ENCODE results near the gene MTX1. TPM values are rescaled to one million over a fixed set of nuclear protein-coding genes. Genes with fewer than 3 reads are reported as not detected.
A peak's percentile ranks its signal among the peaks of the same experiment; 100 is the strongest.

Gene MTX1
- total RNA-seq, 2 donors from 2014 or later = 20.7 to 28.5 TPM

- H3K4me1 Mint-ChIP-seq = peaks cover 47% of the 10 kb centered on the region
- H3K36me3 Mint-ChIP-seq (ENCODE audit: low read depth) = peaks cover 8% of the 10 kb centered on the region
- DNase-seq = no peak
- no peaks in the 10 kb centered on the region for H3K9me3 ChIP-seq (ENCODE audit: control insufficient read depth, low read length, poor library complexity, severe bottlenecking)
- H3K27ac Mint-ChIP-seq = no peak overlapping the region
- H3K4me3 Mint-ChIP-seq = no peak overlapping the region
- no peak for ATAC-seq
- H3K27me3 Mint-ChIP-seq = no peaks in the 10 kb centered on the region
Measured at GRCh38 chr1:155170101-155170785, 38.3 kb upstream of the MTX1 start.

DNA sequence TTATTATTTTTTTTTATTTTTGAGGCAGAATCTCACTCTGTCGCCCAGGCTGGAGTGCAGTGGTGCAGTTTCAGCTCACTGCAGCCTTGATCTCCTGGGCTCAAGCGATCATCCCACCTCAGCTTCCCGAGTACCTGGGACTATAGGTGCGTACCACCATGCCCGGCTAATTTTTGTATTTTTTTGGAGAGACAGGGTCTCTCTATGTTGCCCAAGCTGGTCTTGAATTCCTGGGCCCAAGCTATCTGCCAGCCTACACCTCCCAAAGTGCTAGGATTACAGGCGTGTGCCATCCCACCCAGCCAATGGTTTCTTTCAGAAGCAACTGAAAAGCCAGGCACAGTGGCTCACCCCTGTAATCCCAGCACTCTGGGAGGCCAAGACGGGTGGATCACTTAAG, 37.7 kb upstream of the MTX1 start:
- Mint-ChIP-seq H3K36me3 (ENCODE audit: low read depth) (peaks cover 8% of the 10 kb centered on the region), H3K27me3 (no peaks in the 10 kb centered on the region), H3K4me3 (no peak overlapping the region), H3K27ac (no peak overlapping the region), H3K4me1 (peaks cover 47% of the 10 kb centered on the region)
- H3K9me3 ChIP-seq (ENCODE audit: control insufficient read depth, low read length, poor library complexity, severe bottlenecking) = no peaks in the 10 kb centered on the region
- ATAC-seq = no peak
- no peak for DNase-seq

GRCh38 chr1:155171836-155172731, 36.4 kb upstream of the MTX1 start:
- ATAC-seq = peak; percentile 31
- Mint-ChIP-seq H3K4me1 (peaks cover 55% of the 10 kb centered on the region), H3K27me3 (no peaks in the 10 kb centered on the region), H3K4me3 (peak overlapping the region; percentile 99), H3K27ac (peak overlapping the region; percentile 98), H3K36me3 (ENCODE audit: low read depth) (peaks cover 8% of the 10 kb centered on the region)
- no peaks in the 10 kb centered on the region for H3K9me3 ChIP-seq (ENCODE audit: control insufficient read depth, low read length, poor library complexity, severe bottlenecking)
- no peak for DNase-seq

GRCh38 chr1:155172732-155173477, 35.6 kb upstream of the MTX1 start, which contains the start of gene KRTCAP2:
KRTCAP2 (minus strand) TSS chr1:155173304; CDS start chr1:155173224, 80 bp downstream.
- Mint-ChIP-seq H3K36me3 (ENCODE audit: low read depth) (peaks cover 8% of the 10 kb centered on the region), H3K4me3 (peak within 1 kb of the TSS; percentile 99), H3K4me1 (peaks cover 48% of the 10 kb centered on the region), H3K27ac (peak within 1 kb of the TSS; percentile 98), H3K27me3 (no peaks in the 10 kb centered on the region)
- DNase-seq = peak; percentile 89 to 93 (median 90)
- peak; percentile 84 for ATAC-seq
- no peaks in the 10 kb centered on the region for H3K9me3 ChIP-seq (ENCODE audit: control insufficient read depth, low read length, poor library complexity, severe bottlenecking)

DNA sequence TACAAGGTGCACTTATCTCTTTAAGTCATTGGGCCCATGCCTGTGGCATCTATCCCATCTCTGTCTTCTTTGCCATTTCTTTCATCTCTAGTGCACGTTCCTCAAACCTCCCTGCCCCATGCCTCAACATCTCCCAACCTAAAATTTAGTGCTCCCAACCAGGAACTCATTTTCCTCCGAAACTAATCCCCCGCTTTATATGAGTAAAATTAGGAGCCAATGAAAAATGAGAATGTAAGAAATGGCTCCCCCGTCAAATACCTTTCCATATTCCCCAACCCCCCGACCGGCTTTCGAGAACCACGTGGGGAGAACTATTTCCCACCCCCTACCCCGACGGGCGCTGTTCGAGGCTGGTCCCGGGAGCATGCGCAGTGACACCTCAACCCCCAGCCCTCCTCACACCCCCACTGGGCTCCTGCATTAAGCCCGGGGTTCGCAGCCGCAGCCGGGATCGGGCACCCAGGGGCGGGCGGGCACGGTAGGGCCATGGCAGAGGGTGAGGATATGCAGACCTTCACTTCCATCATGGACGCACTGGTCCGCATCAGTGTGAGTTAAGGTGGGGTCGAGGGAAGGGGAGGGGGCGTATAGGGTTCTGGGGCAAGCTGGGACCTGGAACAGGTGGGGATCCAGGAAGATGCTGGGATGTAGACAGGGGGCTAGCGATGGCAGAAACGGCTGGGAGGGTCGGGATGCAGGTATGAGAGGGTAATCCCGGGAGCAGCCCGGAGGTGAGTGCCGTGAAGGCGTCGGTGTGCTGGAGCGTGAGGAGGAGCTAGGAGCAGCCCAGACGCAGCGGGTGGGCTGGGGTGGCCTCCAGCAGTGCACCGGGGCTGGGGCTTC, 34.8 kb upstream of the MTX1 start, which contains the start of gene TRIM46:
Gene TRIM46 (plus strand): TSS at position 372 of the 846 bp plus-strand sequence. CDS start 118 bp downstream, at position 490.
- Mint-ChIP-seq H3K4me1 (peaks cover 47% of the 10 kb centered on the region), H3K27me3 (no peaks in the 10 kb centered on the region), H3K36me3 (ENCODE audit: low read depth) (peaks cover 8% of the 10 kb centered on the region), H3K27ac (peak within 1 kb of the TSS; percentile 98), H3K4me3 (peak within 1 kb of the TSS; percentile 99)
- DNase-seq = peak; percentile 33 to 64 (median 49)
- H3K9me3 ChIP-seq (ENCODE audit: control insufficient read depth, low read length, poor library complexity, severe bottlenecking) = no peaks in the 10 kb centered on the region
- peak; percentile 29 for ATAC-seq

GRCh38 chr1:155174324-155175280, 33.9 kb upstream of the MTX1 start:
- peaks cover 10% of the 10 kb centered on the region for H3K36me3 Mint-ChIP-seq (ENCODE audit: low read depth)
- H3K27ac Mint-ChIP-seq = peak overlapping the region; percentile 98
- H3K27me3 Mint-ChIP-seq = no peaks in the 10 kb centered on the region
- H3K4me3 Mint-ChIP-seq = peak overlapping the region; percentile 99
- ATAC-seq (peak; percentile 8), DNase-seq (peak; percentile 37 to 52 (median 39))
- peaks cover 40% of the 10 kb centered on the region for H3K4me1 Mint-ChIP-seq
- no peaks in the 10 kb centered on the region for H3K9me3 ChIP-seq (ENCODE audit: control insufficient read depth, low read length, poor library complexity, severe bottlenecking)

DNA sequence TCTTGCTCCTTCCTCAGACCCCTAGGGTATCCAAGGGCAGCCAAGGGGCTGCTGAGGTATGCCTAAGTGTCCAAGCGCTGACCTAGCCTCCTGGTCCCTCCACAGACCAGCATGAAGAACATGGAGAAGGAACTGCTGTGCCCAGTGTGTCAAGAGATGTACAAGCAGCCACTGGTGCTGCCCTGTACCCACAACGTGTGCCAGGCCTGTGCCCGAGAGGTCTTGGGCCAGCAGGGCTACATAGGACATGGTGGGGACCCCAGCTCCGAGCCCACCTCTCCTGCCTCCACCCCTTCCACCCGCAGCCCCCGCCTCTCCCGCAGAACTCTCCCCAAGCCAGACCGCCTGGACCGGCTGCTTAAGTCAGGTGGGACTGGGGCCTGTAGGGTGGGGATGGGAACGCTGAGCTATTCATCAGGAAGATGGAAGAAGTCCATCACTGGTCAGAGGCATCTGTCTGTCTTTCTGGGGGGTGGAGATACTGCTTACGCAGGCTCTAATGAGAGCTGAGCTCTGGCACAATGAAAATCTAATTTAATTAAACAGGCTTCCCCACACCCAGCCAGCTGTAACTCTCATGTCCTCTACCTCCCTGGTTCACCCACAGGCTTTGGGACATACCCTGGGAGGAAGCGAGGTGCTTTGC, 33.1 kb upstream of the MTX1 start:
- H3K27ac Mint-ChIP-seq = peak overlapping the region; percentile 98
- H3K4me3 Mint-ChIP-seq = peak overlapping the region; percentile 99
- H3K27me3 Mint-ChIP-seq = no peaks in the 10 kb centered on the region
- H3K9me3 ChIP-seq (ENCODE audit: control insufficient read depth, low read length, poor library complexity, severe bottlenecking) = no peaks in the 10 kb centered on the region
- peaks cover 38% of the 10 kb centered on the region for H3K4me1 Mint-ChIP-seq
- ATAC-seq = no peak
- DNase-seq = no peak
- peaks cover 9% of the 10 kb centered on the region for H3K36me3 Mint-ChIP-seq (ENCODE audit: low read depth)

GRCh38 chr1:155175927-155176371, 32.5 kb upstream of the MTX1 start:
- Mint-ChIP-seq H3K27me3 (no peaks in the 10 kb centered on the region), H3K27ac (peak overlapping the region; percentile 98), H3K4me3 (peak overlapping the region; percentile 45), H3K4me1 (peaks cover 37% of the 10 kb centered on the region), H3K36me3 (ENCODE audit: low read depth) (peaks cover 9% of the 10 kb centered on the region)
- H3K9me3 ChIP-seq (ENCODE audit: control insufficient read depth, low read length, poor library complexity, severe bottlenecking) = no peaks in the 10 kb centered on the region
- ATAC-seq = peak; percentile 14
- DNase-seq = no peak

DNA sequence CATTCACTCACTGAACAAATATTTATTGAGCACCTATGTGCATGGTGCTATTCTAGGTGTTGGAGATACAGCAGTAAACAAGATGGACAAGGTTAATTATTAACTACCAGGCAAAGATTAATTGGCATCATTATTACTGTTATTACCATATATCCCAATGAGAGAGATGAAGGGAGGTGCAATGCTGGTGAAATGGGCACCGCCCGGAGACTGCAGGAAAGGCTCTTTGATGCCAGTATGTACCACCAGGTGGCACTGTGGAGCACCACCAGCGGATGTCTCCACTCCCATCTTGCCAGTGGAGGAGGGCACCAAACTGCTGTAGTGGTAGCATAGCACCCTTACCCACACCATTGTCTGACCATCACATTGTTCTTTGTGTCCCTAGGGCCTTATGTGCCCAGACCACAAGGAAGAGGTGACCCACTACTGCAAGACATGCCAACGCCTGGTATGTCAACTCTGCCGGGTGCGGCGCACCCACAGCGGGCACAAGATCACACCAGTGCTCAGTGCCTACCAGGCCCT, 31.9 kb upstream of the MTX1 start:
- H3K27me3 Mint-ChIP-seq = no peaks in the 10 kb centered on the region
- peaks cover 37% of the 10 kb centered on the region for H3K4me1 Mint-ChIP-seq
- no peaks in the 10 kb centered on the region for H3K9me3 ChIP-seq (ENCODE audit: control insufficient read depth, low read length, poor library complexity, severe bottlenecking)
- DNase-seq (peak; percentile 67 to 81 (median 69)), ATAC-seq (peak; percentile 40)
- peak overlapping the region; percentile 98 for H3K27ac Mint-ChIP-seq
- peak overlapping the region; percentile 43 for H3K4me3 Mint-ChIP-seq
- peaks cover 9% of the 10 kb centered on the region for H3K36me3 Mint-ChIP-seq (ENCODE audit: low read depth)

DNA sequence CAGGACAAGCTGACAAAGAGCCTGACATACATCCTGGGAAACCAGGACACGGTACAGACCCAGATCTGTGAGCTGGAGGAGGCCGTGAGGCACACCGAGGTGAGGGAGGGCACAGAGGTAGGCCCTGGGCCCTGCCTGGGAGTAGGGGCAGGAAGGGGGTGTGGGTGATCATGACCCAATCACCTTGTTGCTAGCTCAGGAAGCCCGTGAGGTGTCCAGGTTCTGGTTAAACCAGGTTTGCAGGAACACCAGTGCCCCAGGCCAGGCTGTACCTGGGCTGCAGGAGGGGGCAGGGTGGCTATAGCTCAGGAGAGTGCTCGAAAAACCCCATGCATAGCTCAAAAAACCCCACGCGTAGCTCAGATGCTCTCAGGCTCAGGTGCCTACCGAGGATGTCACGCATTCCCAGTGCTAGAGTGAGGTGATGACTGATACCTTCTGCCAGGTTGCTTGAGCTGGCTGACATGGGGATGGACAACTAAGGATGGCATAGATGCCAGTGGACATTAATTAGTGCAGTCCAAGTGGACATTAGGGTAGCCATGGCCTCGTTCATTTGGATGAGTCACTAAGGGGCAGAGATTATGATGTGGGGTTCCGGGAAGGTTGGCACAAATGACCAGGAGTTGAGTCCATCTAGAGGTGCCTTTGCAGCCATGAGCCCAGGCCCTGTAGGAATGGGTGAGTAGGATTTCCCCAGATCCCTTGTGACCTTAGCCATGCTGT, 31.1 kb upstream of the MTX1 start:
- Mint-ChIP-seq H3K36me3 (ENCODE audit: low read depth) (peaks cover 9% of the 10 kb centered on the region), H3K4me3 (no peak overlapping the region), H3K4me1 (peaks cover 32% of the 10 kb centered on the region), H3K27ac (no peak overlapping the region), H3K27me3 (no peaks in the 10 kb centered on the region)
- ATAC-seq = no peak
- H3K9me3 ChIP-seq (ENCODE audit: control insufficient read depth, low read length, poor library complexity, severe bottlenecking) = no peaks in the 10 kb centered on the region
- no peak for DNase-seq

All from T-helper 17 cell (primary cell).